ENCODE results near the gene SMIM43.
"Not testable (repeated sequence)": the region's sequence is repeated elsewhere in the genome, so short reads cannot be mapped to it uniquely, and the experiment has no call there.

The SMIM43 gene

GRCh38 chr4:121765368-121765705, 373 bp upstream of the SMIM43 start:
- H3K4me3 ChIP-seq (ENCODE audit: insufficient read depth, low read depth, low read length) = peak overlapping the region; percentile 42
- H3K36me3 ChIP-seq (ENCODE audit: control insufficient read depth, insufficient read depth, low read length) = no peaks in the 10 kb centered on the region
- H3K27ac ChIP-seq (ENCODE audit: insufficient read depth, low read depth, low read length, poor library complexity, severe bottlenecking) = no peak overlapping the region
- H3K27me3 ChIP-seq (ENCODE audit: control insufficient read depth, insufficient read depth, low read length, poor library complexity, severe bottlenecking) = peaks cover 48% of the 10 kb centered on the region
- H3K4me1 ChIP-seq (ENCODE audit: control insufficient read depth, insufficient read depth, low read length) = peaks cover 5% of the 10 kb centered on the region
- no peaks in the 10 kb centered on the region for H3K9me3 ChIP-seq (ENCODE audit: control insufficient read depth, low read length)
- 6 to 8% methylated on average over 15 to 16 of the region's 16 CpGs for WGBS, 2 experiments

- Histone ChIP-seq H3K36me3 (ENCODE audit: control insufficient read depth, insufficient read depth, low read length) (no peaks in the 10 kb centered on the region), H3K27ac (ENCODE audit: insufficient read depth, low read depth, low read length, poor library complexity, severe bottlenecking) (no peak overlapping the region), H3K9me3 (ENCODE audit: control insufficient read depth, low read length) (no peaks in the 10 kb centered on the region), H3K27me3 (ENCODE audit: control insufficient read depth, insufficient read depth, low read length, poor library complexity, severe bottlenecking) (peaks cover 48% of the 10 kb centered on the region), H3K4me3 (ENCODE audit: insufficient read depth, low read depth, low read length) (peak overlapping the region; percentile 42), H3K4me1 (ENCODE audit: control insufficient read depth, insufficient read depth, low read length) (peaks cover 5% of the 10 kb centered on the region)
- WGBS, 2 experiments = 35 to 44% methylated on average over 14 of the region's 14 CpGs
Observed at GRCh38 chr4:121764303-121764701, 662 bp downstream of the SMIM43 start.

GRCh38 chr4:121760205-121760604, 4.8 kb downstream of the SMIM43 start:
- Histone ChIP-seq H3K9me3 (ENCODE audit: control insufficient read depth, low read length) (no peaks in the 10 kb centered on the region), H3K36me3 (ENCODE audit: control insufficient read depth, insufficient read depth, low read length) (no peaks in the 10 kb centered on the region), H3K27ac (ENCODE audit: insufficient read depth, low read depth, low read length, poor library complexity, severe bottlenecking) (no peak overlapping the region), H3K4me3 (ENCODE audit: insufficient read depth, low read depth, low read length) (no peak overlapping the region), H3K4me1 (ENCODE audit: control insufficient read depth, insufficient read depth, low read length) (no peaks in the 10 kb centered on the region), H3K27me3 (ENCODE audit: control insufficient read depth, insufficient read depth, low read length, poor library complexity, severe bottlenecking) (peaks cover 31% of the 10 kb centered on the region)
- WGBS, 2 experiments = 82% methylated on average over 3 of the region's 3 CpGs

GRCh38 chr4:121758925-121759568, 5.9 kb downstream of the SMIM43 start:
- WGBS, 2 experiments = 100% methylated on average over 1 to 2 of the region's 2 CpGs

GRCh38 chr4:121752142-121752541, 12.8 kb downstream of the SMIM43 start:
- WGBS, 2 experiments = 92 to 96% methylated on average over 1 of the region's 1 CpG
- not testable (repeated sequence) for H3K4me3 ChIP-seq (ENCODE audit: insufficient read depth, low read depth, low read length); H3K9me3 ChIP-seq (ENCODE audit: control insufficient read depth, low read length); H3K27ac ChIP-seq (ENCODE audit: insufficient read depth, low read depth, low read length, poor library complexity, severe bottlenecking); H3K36me3 ChIP-seq (ENCODE audit: control insufficient read depth, insufficient read depth, low read length); H3K27me3 ChIP-seq (ENCODE audit: control insufficient read depth, insufficient read depth, low read length, poor library complexity, severe bottlenecking); H3K4me1 ChIP-seq (ENCODE audit: control insufficient read depth, insufficient read depth, low read length)

More at GRCh38 chr4:121758925-121759568, 5.9 kb downstream of the SMIM43 start:
- no peaks in the 10 kb centered on the region for H3K4me1 ChIP-seq (ENCODE audit: control insufficient read depth, insufficient read depth, low read length)
- no peak overlapping the region for H3K4me3 ChIP-seq (ENCODE audit: insufficient read depth, low read depth, low read length)
- peaks cover 20% of the 10 kb centered on the region for H3K27me3 ChIP-seq (ENCODE audit: control insufficient read depth, insufficient read depth, low read length, poor library complexity, severe bottlenecking)
- no peaks in the 10 kb centered on the region for H3K9me3 ChIP-seq (ENCODE audit: control insufficient read depth, low read length)
- H3K36me3 ChIP-seq (ENCODE audit: control insufficient read depth, insufficient read depth, low read length) = no peaks in the 10 kb centered on the region
- H3K27ac ChIP-seq (ENCODE audit: insufficient read depth, low read depth, low read length, poor library complexity, severe bottlenecking) = no peak overlapping the region

GRCh38 chr4:121749225-121749624, 15.7 kb downstream of the SMIM43 start:
- WGBS, 2 experiments = 8% methylated on average over 4 of the region's 4 CpGs
- H3K9me3 ChIP-seq (ENCODE audit: control insufficient read depth, low read length) = no peaks in the 10 kb centered on the region

GRCh38 chr4:121742794-121743193, 22.2 kb downstream of the SMIM43 start:
- WGBS, 2 experiments = 47 to 48% methylated on average over 3 of the region's 3 CpGs
- no peaks in the 10 kb centered on the region for H3K4me1 ChIP-seq (ENCODE audit: control insufficient read depth, insufficient read depth, low read length)

More at GRCh38 chr4:121749225-121749624, 15.7 kb downstream of the SMIM43 start:
- no peak overlapping the region for H3K4me3 ChIP-seq (ENCODE audit: insufficient read depth, low read depth, low read length)
- H3K27me3 ChIP-seq (ENCODE audit: control insufficient read depth, insufficient read depth, low read length, poor library complexity, severe bottlenecking) = no peaks in the 10 kb centered on the region
- no peaks in the 10 kb centered on the region for H3K36me3 ChIP-seq (ENCODE audit: control insufficient read depth, insufficient read depth, low read length)
- no peak overlapping the region for H3K27ac ChIP-seq (ENCODE audit: insufficient read depth, low read depth, low read length, poor library complexity, severe bottlenecking)
- H3K4me1 ChIP-seq (ENCODE audit: control insufficient read depth, insufficient read depth, low read length) = no peaks in the 10 kb centered on the region

GRCh38 chr4:121741751-121742150, 23.2 kb downstream of the SMIM43 start:
- WGBS, 2 experiments = 64 to 67% methylated on average over 6 to 7 of the region's 7 CpGs
- Histone ChIP-seq H3K4me3 (ENCODE audit: insufficient read depth, low read depth, low read length) (no peak overlapping the region), H3K4me1 (ENCODE audit: control insufficient read depth, insufficient read depth, low read length) (no peaks in the 10 kb centered on the region), H3K9me3 (ENCODE audit: control insufficient read depth, low read length) (no peaks in the 10 kb centered on the region), H3K27ac (ENCODE audit: insufficient read depth, low read depth, low read length, poor library complexity, severe bottlenecking) (no peak overlapping the region), H3K27me3 (ENCODE audit: control insufficient read depth, insufficient read depth, low read length, poor library complexity, severe bottlenecking) (no peaks in the 10 kb centered on the region), H3K36me3 (ENCODE audit: control insufficient read depth, insufficient read depth, low read length) (no peaks in the 10 kb centered on the region)

More at GRCh38 chr4:121742794-121743193, 22.2 kb downstream of the SMIM43 start:
- H3K36me3 ChIP-seq (ENCODE audit: control insufficient read depth, insufficient read depth, low read length) = no peaks in the 10 kb centered on the region
- H3K9me3 ChIP-seq (ENCODE audit: control insufficient read depth, low read length) = no peaks in the 10 kb centered on the region
- H3K27ac ChIP-seq (ENCODE audit: insufficient read depth, low read depth, low read length, poor library complexity, severe bottlenecking) = no peak overlapping the region
- H3K27me3 ChIP-seq (ENCODE audit: control insufficient read depth, insufficient read depth, low read length, poor library complexity, severe bottlenecking) = no peaks in the 10 kb centered on the region
- no peak overlapping the region for H3K4me3 ChIP-seq (ENCODE audit: insufficient read depth, low read depth, low read length)

GRCh38 chr4:121740796-121741409, 24.1 kb downstream of the SMIM43 start:
- Histone ChIP-seq H3K27me3 (ENCODE audit: control insufficient read depth, insufficient read depth, low read length, poor library complexity, severe bottlenecking) (no peaks in the 10 kb centered on the region), H3K27ac (ENCODE audit: insufficient read depth, low read depth, low read length, poor library complexity, severe bottlenecking) (no peak overlapping the region), H3K4me1 (ENCODE audit: control insufficient read depth, insufficient read depth, low read length) (no peaks in the 10 kb centered on the region), H3K4me3 (ENCODE audit: insufficient read depth, low read depth, low read length) (no peak overlapping the region), H3K36me3 (ENCODE audit: control insufficient read depth, insufficient read depth, low read length) (no peaks in the 10 kb centered on the region), H3K9me3 (ENCODE audit: control insufficient read depth, low read length) (no peaks in the 10 kb centered on the region)
- WGBS, 2 experiments = 73 to 74% methylated on average over 12 of the region's 12 CpGs

GRCh38 chr4:121739575-121739974, 25.4 kb downstream of the SMIM43 start:
- no peak overlapping the region for H3K27ac ChIP-seq (ENCODE audit: insufficient read depth, low read depth, low read length, poor library complexity, severe bottlenecking)
- H3K27me3 ChIP-seq (ENCODE audit: control insufficient read depth, insufficient read depth, low read length, poor library complexity, severe bottlenecking) = no peaks in the 10 kb centered on the region
- H3K9me3 ChIP-seq (ENCODE audit: control insufficient read depth, low read length) = no peaks in the 10 kb centered on the region
- H3K4me1 ChIP-seq (ENCODE audit: control insufficient read depth, insufficient read depth, low read length) = no peaks in the 10 kb centered on the region
- no peak overlapping the region for H3K4me3 ChIP-seq (ENCODE audit: insufficient read depth, low read depth, low read length)
- no peaks in the 10 kb centered on the region for H3K36me3 ChIP-seq (ENCODE audit: control insufficient read depth, insufficient read depth, low read length)
- 93 to 99% methylated on average over 2 of the region's 2 CpGs for WGBS, 2 experiments

Data from ectodermal cell (in vitro differentiated cells).